T-helper 2 cell (primary cell): ENCODE measurements around the gene CFTR.
"Not testable (repeated sequence)": the region's sequence is repeated elsewhere in the genome, so short reads cannot be mapped to it uniquely, and the experiment has no call there.

Source experiments
- DNase-seq, 5 experiments: peaks; one replicate each; pipeline versions ENCODE4 v3.0.0 to v3.0.0-alpha.2; 2012 to 2022

Gene CFTR

GRCh38 chr7:117502331-117502730, 22.5 kb downstream of the CFTR start:
- no peak for DNase-seq

GRCh38 chr7:117505238-117505637, 25.4 kb downstream of the CFTR start:
- DNase-seq: peak in 1 of 5 experiments; percentile 9

GRCh38 chr7:117508676-117509075, 28.9 kb downstream of the CFTR start:
- no peak for DNase-seq

GRCh38 chr7:117517194-117517593, 37.4 kb downstream of the CFTR start:
- not testable (repeated sequence) for DNase-seq

- no peak for DNase-seq
Measured at GRCh38 chr7:117530390-117530789, 50.6 kb downstream of the CFTR start.

- DNase-seq: no peak
Measured at GRCh38 chr7:117531595-117532244, 51.9 kb downstream of the CFTR start.

- no peak for DNase-seq
Measured at GRCh38 chr7:117538053-117538452, 58.2 kb downstream of the CFTR start.

GRCh38 chr7:117544061-117544460, 64.2 kb downstream of the CFTR start:
- DNase-seq: no peak

- no peak for DNase-seq
Measured at GRCh38 chr7:117548035-117548434, 68.2 kb downstream of the CFTR start.

GRCh38 chr7:117550625-117551024, 70.8 kb downstream of the CFTR start:
- DNase-seq: no peak

GRCh38 chr7:117552660-117553059, 72.8 kb downstream of the CFTR start:
- no peak for DNase-seq

GRCh38 chr7:117555260-117555659, 75.4 kb downstream of the CFTR start:
- no peak for DNase-seq

GRCh38 chr7:117559391-117559790, 79.6 kb downstream of the CFTR start:
- no peak for DNase-seq

- DNase-seq: no peak
Measured at GRCh38 chr7:117560030-117560429, 80.2 kb downstream of the CFTR start.

- DNase-seq: no peak
Measured at GRCh38 chr7:117562759-117563158, 82.9 kb downstream of the CFTR start.

GRCh38 chr7:117564080-117564479, 84.3 kb downstream of the CFTR start:
- peak in 1 of 5 experiments; percentile 23 for DNase-seq

- no peak for DNase-seq
Measured at GRCh38 chr7:117564627-117565026, 84.8 kb downstream of the CFTR start.

- no peak for DNase-seq
Measured at GRCh38 chr7:117565226-117565625, 85.4 kb downstream of the CFTR start.

- no peak for DNase-seq
Measured at GRCh38 chr7:117567781-117568180, 88.0 kb downstream of the CFTR start.

GRCh38 chr7:117572856-117573620, 93.2 kb downstream of the CFTR start:
- no peak for DNase-seq

GRCh38 chr7:117581424-117581823, 101.6 kb downstream of the CFTR start:
- DNase-seq: no peak

- DNase-seq: no peak
Measured at GRCh38 chr7:117582219-117582704, 102.4 kb downstream of the CFTR start.

- no peak for DNase-seq
Measured at GRCh38 chr7:117587931-117588330, 108.1 kb downstream of the CFTR start.

GRCh38 chr7:117588352-117588794, 108.5 kb downstream of the CFTR start:
- DNase-seq: peak in 1 of 5 experiments; percentile 92
